Type B pancreatic cell (in vitro differentiated cells): ENCODE measurements around the gene RNF144A. TPM values are rescaled to one million over a fixed set of nuclear protein-coding genes. Genes with fewer than 3 reads are reported as not detected.

ENCODE experiments used
- DNase-seq: peaks from one replicate; pipeline ENCODE4 v3.0.0; 2021; ENCODE audit warnings: mixed read lengths; ENCODE audit not compliant: unreplicated experiment; ENCODE audit errors: extremely low spot score
- H3K27ac Mint-ChIP-seq: 2 replicates; pipeline ENCODE4 v1.8.0; 2021; ENCODE audit warnings: mild to moderate bottlenecking, mixed read lengths
- H3K27me3 Mint-ChIP-seq: 2 replicates; pipeline ENCODE4 v1.8.0; 2021; ENCODE audit warnings: mixed read lengths
- H3K36me3 Mint-ChIP-seq: 2 replicates; pipeline ENCODE4 v1.8.0; 2021; ENCODE audit warnings: mixed read lengths
- H3K4me1 Mint-ChIP-seq: one replicate; pipeline ENCODE4 v1.8.0; 2021; ENCODE audit warnings: mixed read lengths; ENCODE audit not compliant: unreplicated experiment
- H3K4me3 Mint-ChIP-seq: 2 replicates; pipeline ENCODE4 v1.8.0; 2021; ENCODE audit warnings: mild to moderate bottlenecking, mixed read lengths
- H3K9me3 Mint-ChIP-seq: 2 replicates; pipeline ENCODE4 v1.8.0; 2021; ENCODE audit warnings: mixed read lengths
- CTCF ChIP-seq: fragments of 200-600 bp; sonication (generic); conservative IDR thresholded peaks from 2 replicates; pipeline ENCODE4 v1.5.0; 2021; ENCODE audit warnings: antibody characterized with exemption, mild to moderate bottlenecking
- total RNA-seq: library from RNA; stranded (reverse); gene quantifications from 2 replicates; pipeline ENCODE4 v1.2.1, GENCODE V29; 2021; ENCODE audit warnings: low replicate concordance

RNF144A gene
- total RNA-seq, 1 donor from 2014 or later: 35.6 TPM

- Mint-ChIP-seq H3K36me3 (peaks cover 14% of the 10 kb centered on the region), H3K9me3 (no peaks in the 10 kb centered on the region), H3K4me3 (peak overlapping the region; percentile 82)
These were observed 988 bp upstream of the RNF144A start for GRCh38 chr2:6916224-6916623.

GRCh38 chr2:6916736-6917070, 509 bp upstream of the RNF144A start:
- DNase-seq: no peak
- Mint-ChIP-seq H3K27me3 (no peaks in the 10 kb centered on the region), H3K36me3 (peaks cover 18% of the 10 kb centered on the region), H3K9me3 (no peaks in the 10 kb centered on the region), H3K27ac (peak overlapping the region; percentile 23), H3K4me3 (peak overlapping the region; percentile 82), H3K4me1 (peaks cover 22% of the 10 kb centered on the region)
- TF ChIP-seq CTCF: no peak

More at GRCh38 chr2:6916224-6916623, 988 bp upstream of the RNF144A start:
- no peaks in the 10 kb centered on the region for H3K27me3 Mint-ChIP-seq
- peaks cover 18% of the 10 kb centered on the region for H3K4me1 Mint-ChIP-seq
- no peak for DNase-seq
- TF ChIP-seq CTCF: no peak
- H3K27ac Mint-ChIP-seq: no peak overlapping the region

DNA sequence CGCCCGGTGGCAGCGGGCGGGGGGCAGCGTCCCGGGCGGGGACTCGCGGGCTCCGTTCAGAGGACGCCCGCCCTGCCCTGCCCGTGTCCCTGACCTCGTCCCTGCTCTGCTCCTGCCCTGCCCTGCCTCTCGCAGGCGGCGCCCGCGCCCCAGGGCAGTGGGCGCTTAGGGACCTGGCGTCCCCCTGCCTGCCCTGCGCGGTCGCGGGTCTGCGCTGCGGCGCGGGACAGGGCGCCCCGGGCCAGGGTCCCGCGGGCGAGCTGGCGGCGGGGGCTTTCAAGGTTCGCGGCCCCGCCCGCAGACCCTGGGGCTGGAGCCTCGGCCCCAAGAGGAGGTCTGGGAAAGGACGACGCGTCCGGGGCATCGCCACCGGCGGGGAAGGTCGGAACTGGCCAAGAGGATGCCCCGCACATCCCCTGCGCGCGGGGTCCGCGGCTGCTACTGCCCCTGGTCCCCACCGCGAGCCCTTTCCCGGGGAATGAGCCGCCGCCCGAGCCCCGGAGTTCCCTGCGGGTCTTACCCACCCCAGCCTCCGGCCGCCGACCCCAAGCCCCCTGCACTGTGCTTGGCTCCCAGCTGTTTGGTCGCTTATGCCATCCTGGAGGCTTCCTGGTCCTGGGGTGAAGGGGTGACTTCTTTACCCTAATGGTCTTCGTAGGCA, 679 bp downstream of the RNF144A start:
- peaks cover 14% of the 10 kb centered on the region for H3K36me3 Mint-ChIP-seq
- H3K9me3 Mint-ChIP-seq: no peaks in the 10 kb centered on the region
- TF ChIP-seq CTCF: peak; percentile 49
- H3K27me3 Mint-ChIP-seq: no peaks in the 10 kb centered on the region
- peak overlapping the region; percentile 82 for H3K4me3 Mint-ChIP-seq
- H3K27ac Mint-ChIP-seq: no peak overlapping the region
- H3K4me1 Mint-ChIP-seq: peaks cover 28% of the 10 kb centered on the region
- DNase-seq: no peak

DNA sequence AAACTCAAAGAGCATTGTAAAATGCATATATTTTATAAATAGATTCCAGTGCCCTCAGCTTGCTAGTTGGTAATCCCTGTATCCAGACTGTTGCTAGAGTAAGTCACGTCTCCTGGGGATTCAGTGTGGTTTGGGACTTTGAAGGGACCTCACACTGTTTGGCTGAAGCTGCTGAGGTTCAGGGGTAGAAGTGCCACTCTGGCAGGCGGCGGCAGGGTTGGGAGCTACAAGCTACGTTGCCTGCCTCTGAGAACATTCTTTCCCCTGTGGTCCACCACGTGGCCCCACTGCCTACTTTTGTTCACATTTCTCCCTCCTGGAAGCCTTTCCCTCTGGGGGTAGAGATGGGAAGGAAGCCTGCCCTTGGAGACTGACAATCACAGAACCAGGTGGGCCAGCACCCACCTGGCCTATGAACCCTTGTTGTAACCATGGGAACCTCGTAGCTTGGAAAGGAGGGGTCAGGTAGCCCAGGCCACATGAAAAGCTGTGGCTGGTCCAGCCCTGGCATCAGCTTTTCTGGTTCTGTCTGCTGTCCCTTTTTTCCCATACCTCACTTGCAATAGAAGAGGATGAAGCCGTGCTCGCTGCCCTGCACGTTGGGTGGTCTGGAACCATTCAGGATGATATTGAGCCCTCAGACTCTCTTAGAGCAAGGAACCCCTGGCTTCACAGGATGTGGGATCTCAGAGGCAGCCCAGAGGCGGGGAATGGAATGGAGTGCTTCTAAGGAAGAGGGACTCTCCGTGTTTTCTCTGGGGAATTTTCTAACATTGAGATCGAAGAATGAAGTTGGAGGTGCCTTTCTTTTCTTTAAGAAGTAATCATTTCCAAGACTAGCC, 2.9 kb downstream of the RNF144A start:
- Mint-ChIP-seq H3K4me3 (peak overlapping the region; percentile 57), H3K27me3 (no peaks in the 10 kb centered on the region), H3K9me3 (no peaks in the 10 kb centered on the region), H3K4me1 (peaks cover 44% of the 10 kb centered on the region), H3K27ac (peak overlapping the region; percentile 83), H3K36me3 (peaks cover 14% of the 10 kb centered on the region)
- TF ChIP-seq CTCF: no peak
- DNase-seq: no peak

DNA sequence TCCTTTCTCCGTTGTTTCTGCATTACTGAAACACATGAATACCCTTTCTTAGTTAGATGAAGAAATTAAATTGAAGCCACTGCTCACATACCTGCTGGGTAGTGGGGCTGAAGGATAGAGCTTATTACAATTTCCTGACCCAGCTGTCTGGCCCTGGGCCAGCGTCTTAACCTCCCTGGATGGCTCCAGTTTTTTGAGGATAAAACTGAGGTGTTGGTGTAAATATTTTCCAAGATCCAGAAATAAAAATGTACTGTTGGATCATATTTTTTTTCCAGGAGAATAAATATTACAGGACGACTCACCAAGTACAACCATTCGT, 3.5 kb downstream of the RNF144A start:
- H3K27me3 Mint-ChIP-seq: no peaks in the 10 kb centered on the region
- peak overlapping the region; percentile 83 for H3K27ac Mint-ChIP-seq
- H3K4me3 Mint-ChIP-seq: peak overlapping the region; percentile 64

More for the DNA sequence above, 3.5 kb downstream of the RNF144A start:
- H3K4me1 Mint-ChIP-seq: peaks cover 48% of the 10 kb centered on the region
- no peak for TF ChIP-seq CTCF
- DNase-seq: no peak
- peaks cover 14% of the 10 kb centered on the region for H3K36me3 Mint-ChIP-seq
- no peaks in the 10 kb centered on the region for H3K9me3 Mint-ChIP-seq
